DMS153 treated with DMSO at 0.1 percent for 48 hours (cell line): Measurements from ENCODE around the gene MPP7.

Experiments
- DNase-seq: peaks from one replicate; lab custom pipeline; 2025; ENCODE audit not compliant: unreplicated experiment; lab: John Stamatoyannopoulos, UW

The MPP7 gene

GRCh38 chr10:28307267-28307666, 4.4 kb upstream of the MPP7 start:
- DNase-seq: no peak

GRCh38 chr10:28305553-28305952, 2.7 kb upstream of the MPP7 start:
- DNase-seq: no peak

GRCh38 chr10:28304032-28304571, 1.2 kb upstream of the MPP7 start:
- no peak for DNase-seq

- no peak for DNase-seq
Observed at GRCh38 chr10:28302012-28302637, 739 bp downstream of the MPP7 start.

GRCh38 chr10:28300027-28300426, 2.8 kb downstream of the MPP7 start:
- DNase-seq: no peak

GRCh38 chr10:28298951-28299350, 3.9 kb downstream of the MPP7 start:
- no peak for DNase-seq

GRCh38 chr10:28296023-28296422, 6.8 kb downstream of the MPP7 start:
- no peak for DNase-seq

- no peak for DNase-seq
Observed at GRCh38 chr10:28295336-28295735, 7.5 kb downstream of the MPP7 start.

- DNase-seq: no peak
Observed at GRCh38 chr10:28294809-28295208, 8.1 kb downstream of the MPP7 start.

- DNase-seq: no peak
Observed at GRCh38 chr10:28294169-28294532, 8.7 kb downstream of the MPP7 start.

- DNase-seq: no peak
Observed at GRCh38 chr10:28293236-28294168, 9.4 kb downstream of the MPP7 start.

GRCh38 chr10:28291881-28292297, 11.0 kb downstream of the MPP7 start:
- no peak for DNase-seq

GRCh38 chr10:28285816-28286215, 17.0 kb downstream of the MPP7 start:
- no peak for DNase-seq

- DNase-seq: no peak
Observed at GRCh38 chr10:28284126-28284525, 18.7 kb downstream of the MPP7 start.

GRCh38 chr10:28283251-28283650, 19.6 kb downstream of the MPP7 start:
- no peak for DNase-seq

- DNase-seq: no peak
Observed at GRCh38 chr10:28282336-28282735, 20.5 kb downstream of the MPP7 start.

GRCh38 chr10:28281726-28282315, 21.0 kb downstream of the MPP7 start:
- DNase-seq: no peak

- DNase-seq: no peak
Observed at GRCh38 chr10:28280652-28281051, 22.2 kb downstream of the MPP7 start.

- no peak for DNase-seq
Observed at GRCh38 chr10:28279878-28280277, 23.0 kb downstream of the MPP7 start.

- DNase-seq: no peak
Observed at GRCh38 chr10:28278842-28279241, 24.0 kb downstream of the MPP7 start.

GRCh38 chr10:28276384-28276783, 26.5 kb downstream of the MPP7 start:
- DNase-seq: no peak

- DNase-seq: no peak
Observed at GRCh38 chr10:28274475-28274874, 28.4 kb downstream of the MPP7 start.
